Keratinocyte (primary cell): ENCODE results near the gene TOE1.

Experiments used
- CTCF ChIP-seq, 3 experiments: IDR thresholded peaks in 1 of 3; conservative IDR thresholded peaks in 1 of 3; optimal IDR thresholded peaks in 1 of 3; 2 replicates in 2 of 3; 3 replicates in 1 of 3; pipeline versions ENCODE3 to v1.5.1; 2011; ENCODE audit warnings: low read length in 3 of 3, mild to moderate bottlenecking in 3 of 3, moderate library complexity in 2 of 3, control low read depth in 1 of 3, inconsistent platforms in 1 of 3; ENCODE audit not compliant: insufficient read depth in 2 of 3; ENCODE audit errors: extremely low read depth in 1 of 3
- EZH2 ChIP-seq: IDR thresholded peaks from one replicate; pipeline ENCODE4 v1.6.1; 2012; ENCODE audit warnings: inconsistent platforms, mild to moderate bottlenecking, low read length, moderate library complexity

- TF ChIP-seq CTCF (optimal IDR thresholded peaks at IDR 0.05 in 1 of 3, IDR thresholded peaks at IDR 0.05 in 1 of 3, conservative IDR thresholded peaks at IDR 0.05 in 1 of 3; ENCODE audit: extremely low read depth in 1 of 3, insufficient read depth in 2 of 3, low read length in 3 of 3) (no peak), EZH2 (no peak)
These were observed 20.2 kb upstream of the TOE1 start for GRCh38 chr1:45319761-45320160.
